Tibial nerve (tissue), 4 donors: ENCODE data around the gene TP63.

Experiments used
- CTCF ChIP-seq, 5 experiments: fragments of 200-600 bp in 3 of 5; fragments of 450-650 bp in 2 of 5; sonication (generic) in 3 of 5; IDR thresholded peaks; one replicate each; pipeline ENCODE4 v1.5.1; 2016 to 2019; ENCODE audit warnings: antibody characterized with exemption in 5 of 5, mild to moderate bottlenecking in 3 of 5, moderate library complexity in 2 of 5
- EP300 ChIP-seq, 2 donors: sonication (generic); formaldehyde crosslinking; IDR thresholded peaks; one replicate each; pipeline ENCODE4 v1.6.1; 2017; ENCODE audit warnings: antibody characterized with exemption in 2 of 2, mild to moderate bottlenecking in 1 of 2
- POLR2A ChIP-seq, 2 donors: fragments of 450-650 bp; IDR thresholded peaks; one replicate each; pipeline ENCODE4 v1.6.1; 2017; ENCODE audit warnings: antibody characterized with exemption in 2 of 2, mild to moderate bottlenecking in 2 of 2, moderate library complexity in 2 of 2

- TF ChIP-seq CTCF (IDR thresholded peaks at IDR 0.05) = no peak
- TF ChIP-seq POLR2A (IDR thresholded peaks at IDR 0.05) = no peak
- no peak for TF ChIP-seq EP300 (IDR thresholded peaks at IDR 0.05)
Observed at GRCh38 chr3:189631373-189631408, at the start of gene TP63.
